HG02759 (cell line): Measurements from ENCODE around the gene MPL.

Experiments
- ATAC-seq: cut with Tn5 transposase; IDR thresholded peaks from one replicate; pipeline ENCODE4 v1.9.1; 2021; ENCODE audit warnings: mild to moderate bottlenecking, moderate library complexity; ENCODE audit not compliant: unreplicated experiment

The MPL gene

GRCh38 chr1:43321331-43321891 lies 16.2 kb upstream of the MPL start:
- ATAC-seq = no peak

GRCh38 chr1:43322506-43322905 lies 15.1 kb upstream of the MPL start:
- no peak for ATAC-seq

GRCh38 chr1:43324810-43325209 lies 12.8 kb upstream of the MPL start:
- no peak for ATAC-seq

- no peak for ATAC-seq
These were observed 12.2 kb upstream of the MPL start for GRCh38 chr1:43325381-43325780.

- no peak for ATAC-seq
These were observed 9.9 kb upstream of the MPL start for GRCh38 chr1:43327549-43328292.

- ATAC-seq = no peak
These were observed 7.4 kb upstream of the MPL start for GRCh38 chr1:43329995-43330751.

- ATAC-seq = no peak
These were observed 5.9 kb upstream of the MPL start for GRCh38 chr1:43331688-43332087.

GRCh38 chr1:43334453-43335205 lies 3.0 kb upstream of the MPL start:
- ATAC-seq = no peak

GRCh38 chr1:43338001-43338400 lies 383 bp downstream of the MPL start:
- ATAC-seq = no peak

GRCh38 chr1:43339584-43340232 lies 2.1 kb downstream of the MPL start:
- ATAC-seq = no peak

GRCh38 chr1:43340559-43340958 lies 2.9 kb downstream of the MPL start:
- no peak for ATAC-seq

- ATAC-seq = no peak
These were observed 6.7 kb downstream of the MPL start for GRCh38 chr1:43344267-43344850.

- ATAC-seq = no peak
These were observed 7.5 kb downstream of the MPL start for GRCh38 chr1:43345120-43345519.

GRCh38 chr1:43346636-43347035 lies 9.0 kb downstream of the MPL start:
- ATAC-seq = no peak

GRCh38 chr1:43348343-43348808 lies 10.8 kb downstream of the MPL start:
- ATAC-seq = no peak

GRCh38 chr1:43348809-43349593 lies 11.4 kb downstream of the MPL start:
- ATAC-seq = no peak

GRCh38 chr1:43349594-43350306 lies 12.1 kb downstream of the MPL start:
- ATAC-seq = no peak

GRCh38 chr1:43350976-43351375 lies 13.4 kb downstream of the MPL start:
- no peak for ATAC-seq
